Hepatocyte (in vitro differentiated cells): ENCODE data around the gene TTC39A.

Source experiments
- EZH2phosphoT487 ChIP-seq: fragments of 200-600 bp; sonication (generic); IDR thresholded peaks from one replicate; pipeline ENCODE4 v1.6.1; 2018; ENCODE audit warnings: antibody characterized with exemption, mild to moderate bottlenecking, low read depth, moderate library complexity; ENCODE audit not compliant: unreplicated experiment, severe bottlenecking
- TF ChIP-seq, protein P1 (sequence below): fragments of 200-600 bp; sonication (generic); IDR thresholded peaks from 2 replicates; pipeline ENCODE4 v1.5.1; 2016; ENCODE audit warnings: antibody characterized with exemption, mild to moderate bottlenecking; ENCODE audit not compliant: poor library complexity

DNA sequence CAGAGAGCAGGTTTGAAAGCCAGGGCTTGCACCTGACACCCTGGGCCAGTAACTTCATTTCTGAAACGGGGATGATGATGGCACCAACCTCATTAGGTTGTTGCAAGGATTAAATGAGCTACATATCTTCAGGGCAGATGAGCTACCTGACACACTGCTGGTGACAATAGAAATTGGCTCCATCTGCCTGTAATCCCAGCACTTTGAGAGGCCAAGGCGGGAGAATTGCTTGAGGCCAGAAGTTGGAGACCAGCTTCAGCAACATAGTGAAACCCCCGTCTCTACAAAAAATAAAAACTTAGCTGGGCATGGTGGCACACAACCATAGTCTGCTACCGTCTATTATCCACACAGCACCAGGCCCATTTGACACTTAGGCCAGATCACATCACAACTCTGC, 6.3 kb upstream of the TTC39A start:
- TF ChIP-seq, protein P1, sequence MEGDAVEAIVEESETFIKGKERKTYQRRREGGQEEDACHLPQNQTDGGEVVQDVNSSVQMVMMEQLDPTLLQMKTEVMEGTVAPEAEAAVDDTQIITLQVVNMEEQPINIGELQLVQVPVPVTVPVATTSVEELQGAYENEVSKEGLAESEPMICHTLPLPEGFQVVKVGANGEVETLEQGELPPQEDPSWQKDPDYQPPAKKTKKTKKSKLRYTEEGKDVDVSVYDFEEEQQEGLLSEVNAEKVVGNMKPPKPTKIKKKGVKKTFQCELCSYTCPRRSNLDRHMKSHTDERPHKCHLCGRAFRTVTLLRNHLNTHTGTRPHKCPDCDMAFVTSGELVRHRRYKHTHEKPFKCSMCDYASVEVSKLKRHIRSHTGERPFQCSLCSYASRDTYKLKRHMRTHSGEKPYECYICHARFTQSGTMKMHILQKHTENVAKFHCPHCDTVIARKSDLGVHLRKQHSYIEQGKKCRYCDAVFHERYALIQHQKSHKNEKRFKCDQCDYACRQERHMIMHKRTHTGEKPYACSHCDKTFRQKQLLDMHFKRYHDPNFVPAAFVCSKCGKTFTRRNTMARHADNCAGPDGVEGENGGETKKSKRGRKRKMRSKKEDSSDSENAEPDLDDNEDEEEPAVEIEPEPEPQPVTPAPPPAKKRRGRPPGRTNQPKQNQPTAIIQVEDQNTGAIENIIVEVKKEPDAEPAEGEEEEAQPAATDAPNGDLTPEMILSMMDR, result no peak
- no peak for TF ChIP-seq EZH2phosphoT487
